CD4-positive, alpha-beta T cell treated with Interleukin-10 for 1 hour (primary cell): ENCODE results near the gene CUEDC2.
A peak's percentile ranks its signal among the peaks of the same experiment; 100 is the strongest.

Source experiments
- DNase-seq: peaks from one replicate; pipeline ENCODE4 v3.0.0-alpha.2; 2020

The CUEDC2 gene

GRCh38 chr10:102395400-102396316, 36.7 kb downstream of the CUEDC2 start, which contains the start of gene NFKB2:
Gene NFKB2 (plus strand): TSS chr10:102395705. CDS start chr10:102395960, 255 bp downstream.
- DNase-seq: peak; percentile 96

- peak; percentile 74 for DNase-seq
These were observed 37.5 kb downstream of the CUEDC2 start for GRCh38 chr10:102394801-102395399.

GRCh38 chr10:102394079-102394800, 38.1 kb downstream of the CUEDC2 start:
- peak; percentile 99 for DNase-seq

GRCh38 chr10:102393411-102394078, 38.8 kb downstream of the CUEDC2 start:
- DNase-seq: no peak

GRCh38 chr10:102392306-102392705, 40.1 kb downstream of the CUEDC2 start:
- DNase-seq: no peak

GRCh38 chr10:102389894-102390293, 42.5 kb downstream of the CUEDC2 start:
- DNase-seq: no peak

GRCh38 chr10:102384606-102385429, 47.6 kb downstream of the CUEDC2 start:
- DNase-seq: peak; percentile 9

GRCh38 chr10:102384053-102384452, 48.3 kb downstream of the CUEDC2 start:
- peak; percentile 34 for DNase-seq

- DNase-seq: no peak
These were observed 49.5 kb downstream of the CUEDC2 start for GRCh38 chr10:102382871-102383270.

- DNase-seq: no peak
These were observed 50.4 kb downstream of the CUEDC2 start for GRCh38 chr10:102381983-102382382.

- no peak for DNase-seq
These were observed 53.0 kb downstream of the CUEDC2 start for GRCh38 chr10:102379383-102379782.

GRCh38 chr10:102376901-102377300, 55.5 kb downstream of the CUEDC2 start:
- no peak for DNase-seq

GRCh38 chr10:102375867-102376266, 56.5 kb downstream of the CUEDC2 start:
- DNase-seq: no peak

- DNase-seq: peak; percentile 25
These were observed 57.1 kb downstream of the CUEDC2 start for GRCh38 chr10:102375250-102375649.
